T-helper 1 cell (primary cell): ENCODE measurements around the gene CADPS.

Experiments
- DNase-seq, 5 donors: peaks; one replicate each; pipeline ENCODE4 v3.0.0-alpha.2; 2012 to 2020

CADPS gene

GRCh38 chr3:62405566-62405965 lies 469.6 kb downstream of the CADPS start:
- DNase-seq: no peak

- DNase-seq: no peak
Observed at GRCh38 chr3:62405135-62405534, 470.1 kb downstream of the CADPS start.

DNA sequence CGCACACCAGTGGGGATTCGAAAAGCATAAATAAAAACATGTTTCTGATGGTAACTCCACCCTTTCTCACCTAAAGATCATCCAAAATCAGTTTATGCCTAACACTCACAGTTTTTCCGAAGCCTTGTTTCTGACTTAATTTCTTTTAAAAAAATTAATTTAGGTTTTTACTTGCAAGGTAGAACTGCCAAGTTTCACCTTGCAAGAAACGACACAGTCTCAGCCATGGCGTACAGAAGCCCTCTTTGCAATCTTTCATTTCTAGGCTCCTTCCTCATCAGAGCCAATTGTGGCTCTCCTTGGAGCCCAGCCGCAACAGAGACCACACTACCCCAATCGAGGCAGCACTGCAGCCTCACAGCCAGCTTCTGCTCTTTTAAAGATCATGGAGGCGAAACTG lies 470.9 kb downstream of the CADPS start:
- no peak for DNase-seq

- no peak for DNase-seq
Observed at GRCh38 chr3:62403765-62404164, 471.5 kb downstream of the CADPS start.

DNA sequence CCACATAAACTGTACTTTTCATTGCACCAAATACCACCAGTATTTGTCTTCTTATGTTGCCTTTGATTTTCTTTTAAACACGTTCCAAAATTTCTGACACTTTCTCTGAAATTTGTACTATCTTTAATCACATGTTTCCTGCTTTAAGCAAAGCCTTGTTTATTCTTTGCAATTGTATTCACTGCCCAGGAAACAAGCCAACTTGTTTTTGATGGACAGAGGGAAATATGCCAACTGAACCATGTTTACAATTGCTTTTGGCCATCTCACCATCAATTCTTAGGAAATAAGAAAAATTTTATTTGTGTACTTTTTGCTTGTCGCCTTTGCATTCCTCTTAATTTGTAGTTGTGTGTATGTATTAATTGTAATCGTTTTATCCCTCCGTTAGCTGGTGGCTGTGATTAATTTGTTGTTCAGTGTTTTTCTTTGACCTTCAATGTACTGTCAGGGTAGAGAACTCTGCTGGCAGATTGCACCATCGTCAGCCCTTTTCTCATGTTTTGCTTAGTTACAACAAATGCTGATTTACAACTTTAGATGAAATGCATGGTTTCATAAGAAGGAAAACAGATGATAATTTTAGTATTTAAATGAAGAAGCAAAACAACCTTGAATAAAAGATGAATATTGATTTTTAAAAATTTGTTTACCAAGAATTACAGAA lies 482.5 kb downstream of the CADPS start:
- DNase-seq: no peak

DNA sequence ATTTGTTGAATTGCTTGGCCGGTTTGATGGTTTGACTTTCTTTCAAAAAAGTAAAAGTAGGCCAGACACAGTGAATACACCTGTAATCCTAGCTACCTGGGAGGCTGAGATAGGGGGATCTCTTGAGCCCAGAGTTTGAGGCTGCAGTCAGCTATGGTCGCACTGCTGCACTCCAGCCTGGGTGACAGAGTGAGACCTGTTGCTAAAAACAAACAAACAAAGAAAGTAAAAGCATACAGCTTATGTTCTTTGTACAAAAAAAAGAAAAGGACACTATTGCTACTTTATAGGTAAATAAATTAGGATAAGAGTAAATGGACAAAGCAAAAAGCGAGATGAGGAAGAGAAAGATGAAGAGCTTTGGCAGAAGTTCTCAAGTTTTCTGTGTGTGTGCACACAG lies 488.0 kb downstream of the CADPS start:
- no peak for DNase-seq

DNA sequence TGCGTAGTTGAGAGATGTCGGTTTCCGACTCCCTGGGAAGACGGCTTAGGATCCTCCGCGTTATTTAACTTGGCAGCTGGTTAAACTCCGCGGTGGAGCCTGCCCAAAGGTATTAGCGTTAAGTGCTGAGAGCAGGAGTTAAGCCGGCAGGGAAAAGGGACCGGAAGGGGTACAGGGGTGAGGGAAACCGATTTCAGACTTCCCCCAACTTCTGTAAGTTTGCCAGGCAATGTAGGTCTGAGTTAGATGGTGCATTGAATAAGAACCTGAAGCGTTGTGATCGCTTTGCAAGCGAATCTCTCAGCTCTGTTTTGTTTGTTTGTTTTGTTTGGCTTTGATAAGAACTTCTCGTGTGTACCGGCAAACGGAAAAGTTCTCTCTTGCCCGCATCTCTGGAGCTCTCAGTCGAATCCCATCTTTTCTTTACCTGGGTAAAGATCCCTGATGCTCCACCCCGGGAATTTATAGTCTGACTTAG lies 495.9 kb downstream of the CADPS start:
- DNase-seq: no peak

DNA sequence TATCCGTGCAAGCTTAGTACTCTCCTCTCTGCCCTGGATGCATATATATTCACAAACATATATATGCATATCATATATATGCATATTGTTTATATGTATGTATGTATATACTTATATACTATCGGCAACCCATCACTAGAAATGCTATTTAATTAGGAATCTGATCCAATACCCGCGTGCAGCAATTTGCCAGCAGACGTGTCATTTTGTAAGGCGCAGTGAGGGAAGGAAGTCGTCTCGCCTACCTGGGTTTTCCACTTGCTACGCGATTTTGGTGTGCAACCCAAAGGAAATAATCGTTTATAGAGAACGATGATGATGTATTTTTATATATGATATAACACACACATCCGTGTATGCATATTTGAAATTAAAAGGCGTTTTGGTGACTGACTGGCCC lies 496.3 kb downstream of the CADPS start:
- no peak for DNase-seq

- DNase-seq: no peak
Observed at GRCh38 chr3:62378311-62378789, 496.9 kb downstream of the CADPS start.

GRCh38 chr3:62376906-62377877 lies 498.0 kb downstream of the CADPS start:
- DNase-seq: no peak

GRCh38 chr3:62376454-62376720 lies 498.8 kb downstream of the CADPS start:
- DNase-seq: no peak

GRCh38 chr3:62375655-62376453 lies 499.4 kb downstream of the CADPS start:
- no peak for DNase-seq

GRCh38 chr3:62374341-62375218 lies 500.6 kb downstream of the CADPS start:
- no peak for DNase-seq

GRCh38 chr3:62373714-62374333 lies 501.4 kb downstream of the CADPS start:
- DNase-seq: no peak

DNA sequence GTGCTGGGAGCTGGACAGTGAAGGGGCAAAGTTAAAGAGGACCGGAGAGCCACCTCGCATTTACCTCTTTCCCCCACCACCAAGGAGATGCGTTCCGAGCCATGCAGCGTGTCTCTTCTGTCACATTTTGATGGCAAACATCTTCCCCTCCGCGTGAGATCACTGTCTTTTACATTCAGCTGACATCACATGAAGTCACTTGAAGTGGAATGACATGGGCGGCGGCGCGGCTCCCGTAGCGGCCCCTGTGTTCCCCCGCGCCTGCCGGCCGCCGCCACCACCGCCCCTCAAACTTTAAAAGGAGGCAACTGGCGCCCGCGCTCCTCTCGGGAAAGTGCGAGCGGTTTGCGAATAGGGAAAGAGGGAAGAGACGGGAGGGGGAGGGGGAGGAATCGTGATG lies 502.0 kb downstream of the CADPS start, which contains the start of gene FEZF2:
Gene FEZF2, minus strand, starts transcription at position 336 of the 400 bp plus-strand sequence. CDS start 682 bp downstream, outside the sequence.
- DNase-seq: no peak

GRCh38 chr3:62372621-62373041 lies 502.6 kb downstream of the CADPS start:
- DNase-seq: no peak

- no peak for DNase-seq
Observed at GRCh38 chr3:62371720-62372591, 503.3 kb downstream of the CADPS start.

DNA sequence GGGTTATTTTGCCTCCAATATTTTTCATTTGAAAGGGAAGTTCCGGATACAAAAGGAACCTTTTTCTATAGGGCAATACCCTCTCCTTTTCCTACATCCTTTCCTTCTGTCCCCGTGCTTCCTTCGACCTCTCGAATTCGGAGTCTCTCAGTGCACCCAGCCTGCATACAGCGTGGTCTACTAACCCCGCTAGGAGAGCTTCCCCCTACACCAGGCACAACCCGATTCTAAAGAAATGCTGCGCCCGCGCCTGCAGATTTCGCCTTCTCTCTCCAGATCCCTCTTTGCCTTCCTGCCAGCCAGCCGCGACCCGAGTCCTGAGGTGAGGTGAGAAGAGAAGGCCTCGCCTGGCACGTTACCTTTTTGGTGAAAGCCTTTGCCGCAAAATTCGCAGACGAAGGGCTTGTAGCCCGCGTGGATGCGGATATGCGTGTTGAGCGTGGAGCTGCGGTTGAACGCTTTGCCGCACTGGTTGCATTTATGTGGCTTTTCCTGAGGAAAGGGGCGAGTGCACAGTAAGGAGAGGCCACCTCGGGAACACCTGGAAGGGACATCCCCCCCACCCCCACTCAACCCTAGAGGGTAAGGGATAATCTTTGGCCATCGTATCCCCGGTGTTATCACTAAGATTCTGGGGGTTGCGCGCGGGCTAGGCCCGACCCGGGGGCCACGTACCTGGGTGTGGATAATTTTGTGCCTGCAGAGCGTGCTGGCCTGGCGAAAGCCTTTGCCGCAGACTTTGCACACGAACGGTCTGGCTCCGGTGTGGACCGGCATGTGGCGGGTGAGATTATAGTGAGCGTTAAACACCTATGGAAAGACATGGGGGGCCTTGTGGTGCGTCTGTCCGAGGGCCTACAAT lies 504.1 kb downstream of the CADPS start:
- DNase-seq: no peak

DNA sequence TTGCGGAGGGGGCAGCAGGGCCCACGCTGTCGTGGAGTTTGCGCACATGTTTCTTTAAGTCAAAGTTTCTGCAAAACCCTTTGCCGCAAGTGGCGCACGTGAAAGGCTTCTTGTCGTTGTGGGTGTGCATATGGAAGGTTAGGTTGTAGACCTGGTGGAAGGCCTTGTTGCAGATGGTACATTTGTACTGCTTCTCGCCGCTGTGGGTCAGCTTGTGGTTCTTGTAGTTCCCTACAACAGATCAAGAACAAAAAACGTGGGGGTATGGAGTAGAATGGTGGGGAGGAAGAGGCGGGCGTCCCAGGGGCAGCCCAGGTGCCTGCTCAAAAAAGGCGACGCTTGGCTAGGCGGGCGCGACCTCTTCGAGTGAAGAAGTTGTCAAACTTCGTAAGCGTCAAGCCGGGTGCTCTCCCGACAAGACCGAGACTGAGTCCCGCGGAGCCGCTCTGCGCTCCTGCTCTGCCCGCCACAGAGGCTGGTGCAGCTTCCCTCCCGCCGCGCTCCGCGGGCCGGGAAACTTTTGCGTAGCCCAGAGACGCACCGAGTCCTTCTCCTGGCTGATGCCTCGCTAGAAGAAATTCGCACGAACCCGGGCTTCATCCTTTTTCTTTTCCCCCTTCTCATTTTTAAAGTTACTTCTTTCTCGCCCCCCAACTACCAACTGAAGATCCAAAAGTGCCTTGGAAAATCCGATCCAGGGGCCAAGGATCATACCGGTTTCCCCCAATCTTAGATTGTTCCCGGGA lies 504.9 kb downstream of the CADPS start:
- no peak for DNase-seq
